HG03378 (cell line): Measurements from ENCODE around the gene NR6A1.

ENCODE experiments used
- ATAC-seq: cut with Tn5 transposase; IDR thresholded peaks from one replicate; pipeline ENCODE4 v1.9.1; 2021; ENCODE audit warnings: mild to moderate bottlenecking, moderate library complexity; ENCODE audit not compliant: unreplicated experiment

NR6A1 gene

GRCh38 chr9:124477648-124478285, 293.3 kb downstream of the NR6A1 start:
- ATAC-seq, result no peak

GRCh38 chr9:124477211-124477647, 293.9 kb downstream of the NR6A1 start:
- no peak for ATAC-seq

- no peak for ATAC-seq
Measured at GRCh38 chr9:124475868-124476690, 295.0 kb downstream of the NR6A1 start.

GRCh38 chr9:124475158-124475867, 295.8 kb downstream of the NR6A1 start:
- no peak for ATAC-seq

GRCh38 chr9:124474151-124474550, 297.0 kb downstream of the NR6A1 start:
- ATAC-seq, result no peak

- no peak for ATAC-seq
Measured at GRCh38 chr9:124473310-124473709, 297.8 kb downstream of the NR6A1 start.

- no peak for ATAC-seq
Measured at GRCh38 chr9:124472770-124473169, 298.3 kb downstream of the NR6A1 start.

- no peak for ATAC-seq
Measured at GRCh38 chr9:124471761-124472160, 299.4 kb downstream of the NR6A1 start.

GRCh38 chr9:124470726-124471125, 300.4 kb downstream of the NR6A1 start:
- ATAC-seq, result no peak

GRCh38 chr9:124470306-124470705, 300.8 kb downstream of the NR6A1 start:
- ATAC-seq, result no peak

GRCh38 chr9:124469011-124469832, 301.9 kb downstream of the NR6A1 start:
- no peak for ATAC-seq

- ATAC-seq, result no peak
Measured at GRCh38 chr9:124468061-124468740, 302.9 kb downstream of the NR6A1 start.

GRCh38 chr9:124467410-124468060, 303.6 kb downstream of the NR6A1 start:
- no peak for ATAC-seq
